Ishikawa (cell line): ENCODE results near the gene MED6.

Source experiments
- CEBPB ChIP-seq: IDR thresholded peaks from 2 replicates; pipeline ENCODE4 v1.6.1; 2012
- CREB1 ChIP-seq: IDR thresholded peaks from 2 replicates; pipeline ENCODE4 v1.6.1; 2012; ENCODE audit warnings: low read depth
- FOXM1 ChIP-seq: IDR thresholded peaks from 2 replicates; pipeline ENCODE4 v1.6.1; 2012; ENCODE audit warnings: low read depth, borderline replicate concordance
- MAX ChIP-seq: IDR thresholded peaks from 2 replicates; pipeline ENCODE4 v1.6.1; 2012
- NFIC ChIP-seq: IDR thresholded peaks from 2 replicates; pipeline ENCODE4 v1.6.1; 2012
- RAD21 ChIP-seq: IDR thresholded peaks from 2 replicates; pipeline ENCODE4 v1.6.1; 2012; ENCODE audit warnings: low read depth
- REST ChIP-seq: IDR thresholded peaks from 2 replicates; pipeline ENCODE4 v1.6.1; 2012; ENCODE audit warnings: low read depth, mild to moderate bottlenecking
- TAF1 ChIP-seq: IDR thresholded peaks from 2 replicates; pipeline ENCODE4 v1.6.1; 2012; ENCODE audit warnings: low read depth, mild to moderate bottlenecking
- USF1 ChIP-seq: IDR thresholded peaks from 2 replicates; pipeline ENCODE4 v1.6.1; 2012
- ZBTB7A ChIP-seq: IDR thresholded peaks from 2 replicates; pipeline ENCODE4 v1.6.1; 2012; ENCODE audit warnings: low read depth

Gene MED6

GRCh38 chr14:70538087-70538486 is 62.4 kb downstream of the MED6 start:
- TF ChIP-seq CREB1, result no peak

GRCh38 chr14:70536830-70537229 is 63.6 kb downstream of the MED6 start:
- TF ChIP-seq RAD21 (no peak), TAF1 (no peak), USF1 (no peak), ZBTB7A (no peak), MAX (no peak), REST (no peak), FOXM1 (no peak), NFIC (no peak), CEBPB (no peak)

GRCh38 chr14:70534904-70535303 is 65.6 kb downstream of the MED6 start, which contains the start of gene ADAM20:
TSS of gene ADAM20 (minus strand) at chr14:70535004. CDS start at chr14:70524757, 10,247 bp downstream.
- TF ChIP-seq MAX (no peak), USF1 (no peak)
